RWPE1 (cell line): ENCODE data around the gene NUDT17.
A peak's percentile ranks its signal among the peaks of the same experiment; 100 is the strongest.

Experiments
- CTCF ChIA-PET: fragments of 350-600 bp; sonication (Branson Sonifier 250); formaldehyde crosslinking; extraction: SDS; loops from one replicate; lab custom pipeline; 2021; lab: Yijun Ruan, JAX
- POLR2A ChIA-PET: fragments of 400-600 bp; formaldehyde crosslinking; extraction: SDS; loops from one replicate; lab custom pipeline; 2020; ENCODE audit warnings: antibody characterized with exemption; ENCODE audit not compliant: low non-redundant PET; lab: Yijun Ruan, JAX
- DNase-seq: peaks from one replicate; pipeline ENCODE4 v3.0.0; 2012; ENCODE audit warnings: low spot score
- H3K27ac ChIP-seq: fragments of 450-650 bp; 2 replicates; pipeline ENCODE4 v1.5.1; 2017
- TF ChIP-seq, protein P1 (sequence below): fragments of 450-650 bp; conservative IDR thresholded peaks from 2 replicates; pipeline ENCODE4 v1.5.1; 2017; ENCODE audit warnings: low read depth, mild to moderate bottlenecking

The NUDT17 gene, protein sequence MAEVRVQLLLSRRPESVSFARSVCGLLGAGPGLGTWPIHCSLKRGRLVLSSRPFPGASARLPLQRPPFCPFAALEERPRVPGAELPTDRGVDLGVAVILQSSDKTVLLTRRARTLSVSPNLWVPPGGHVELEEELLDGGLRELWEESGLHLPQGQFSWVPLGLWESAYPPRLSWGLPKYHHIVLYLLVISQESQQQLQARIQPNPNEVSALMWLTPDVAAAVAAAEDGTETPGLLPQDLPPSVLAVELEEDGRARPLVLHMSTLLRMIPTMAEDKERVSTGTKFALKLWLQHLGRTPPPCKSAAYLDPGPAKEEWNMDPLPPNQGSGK

DNA sequence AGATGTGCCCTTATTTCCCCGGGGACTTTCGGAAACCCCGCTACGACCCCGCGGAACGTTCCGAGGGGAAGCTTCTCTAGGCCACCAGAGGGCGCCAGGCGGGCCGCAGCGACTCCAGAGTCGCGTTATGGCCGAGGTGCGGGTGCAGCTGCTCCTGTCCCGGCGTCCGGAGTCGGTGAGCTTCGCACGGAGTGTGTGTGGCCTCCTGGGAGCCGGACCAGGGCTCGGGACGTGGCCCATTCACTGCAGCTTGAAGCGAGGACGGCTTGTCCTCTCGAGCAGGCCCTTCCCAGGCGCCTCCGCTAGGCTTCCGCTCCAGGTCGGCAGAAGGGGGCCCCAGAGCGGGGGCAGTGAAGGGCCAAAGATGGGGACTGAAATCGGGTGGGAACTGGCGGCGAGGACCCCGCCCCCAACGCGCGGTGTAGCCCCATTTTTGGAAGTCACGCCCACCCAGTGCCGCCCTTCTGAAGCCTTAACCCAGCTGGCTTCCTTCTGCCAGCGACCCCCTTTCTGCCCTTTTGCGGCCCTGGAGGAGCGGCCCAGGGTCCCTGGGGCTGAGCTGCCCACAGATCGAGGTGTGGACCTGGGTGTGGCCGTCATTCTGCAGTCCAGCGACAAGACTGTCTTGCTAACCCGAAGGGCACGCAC, at the start of gene NUDT17:
NUDT17 (plus strand) TSS at position 117 of the 648 bp plus-strand sequence; CDS start at position 128, 11 bp downstream.
- TF ChIP-seq, protein P1, sequence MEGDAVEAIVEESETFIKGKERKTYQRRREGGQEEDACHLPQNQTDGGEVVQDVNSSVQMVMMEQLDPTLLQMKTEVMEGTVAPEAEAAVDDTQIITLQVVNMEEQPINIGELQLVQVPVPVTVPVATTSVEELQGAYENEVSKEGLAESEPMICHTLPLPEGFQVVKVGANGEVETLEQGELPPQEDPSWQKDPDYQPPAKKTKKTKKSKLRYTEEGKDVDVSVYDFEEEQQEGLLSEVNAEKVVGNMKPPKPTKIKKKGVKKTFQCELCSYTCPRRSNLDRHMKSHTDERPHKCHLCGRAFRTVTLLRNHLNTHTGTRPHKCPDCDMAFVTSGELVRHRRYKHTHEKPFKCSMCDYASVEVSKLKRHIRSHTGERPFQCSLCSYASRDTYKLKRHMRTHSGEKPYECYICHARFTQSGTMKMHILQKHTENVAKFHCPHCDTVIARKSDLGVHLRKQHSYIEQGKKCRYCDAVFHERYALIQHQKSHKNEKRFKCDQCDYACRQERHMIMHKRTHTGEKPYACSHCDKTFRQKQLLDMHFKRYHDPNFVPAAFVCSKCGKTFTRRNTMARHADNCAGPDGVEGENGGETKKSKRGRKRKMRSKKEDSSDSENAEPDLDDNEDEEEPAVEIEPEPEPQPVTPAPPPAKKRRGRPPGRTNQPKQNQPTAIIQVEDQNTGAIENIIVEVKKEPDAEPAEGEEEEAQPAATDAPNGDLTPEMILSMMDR, result peak; percentile 89
- ChIA-PET CTCF (interaction anchor here (0.5 to 3.9 kb wide), 28 partner anchors 9 to 188 kb away, joined by 3 to 51 read pairs (median 6); partner anchors contain the start of genes ANKRD34A, ANKRD35, HJV and PEX11B), POLR2A (interaction anchor here (0.8 to 0.9 kb wide), 2 partner anchors 13 to 82 kb away, joined by 3 to 4 read pairs; partner anchors contain the start of gene PIAS3)
- peak; percentile 77 for DNase-seq
- peak within 1 kb of the TSS; percentile 66 for H3K27ac ChIP-seq

DNA sequence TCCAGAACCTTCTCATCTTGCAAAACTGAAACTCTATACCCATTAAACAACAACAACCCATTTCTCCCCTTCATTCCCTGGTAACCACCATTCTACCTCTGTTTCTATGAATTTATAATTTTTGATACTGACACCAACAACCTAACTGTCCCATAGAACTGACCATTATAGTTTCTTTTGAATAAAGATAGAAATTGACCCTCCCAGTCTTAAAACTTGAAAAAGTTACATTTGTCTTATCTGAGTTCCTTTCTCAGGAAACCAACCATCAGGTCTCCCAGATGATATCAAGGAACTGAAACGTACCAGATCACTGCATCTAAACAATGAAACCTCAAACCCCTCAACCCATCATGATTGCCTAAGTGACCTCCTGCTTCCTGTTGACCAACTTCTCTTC, 48.7 kb upstream of the NUDT17 start:
- CTCF ChIA-PET, result no interaction called here
- no peak for DNase-seq
- POLR2A ChIA-PET, result no interaction called here
- TF ChIP-seq, protein P1, result no peak
- no peak overlapping the region for H3K27ac ChIP-seq

DNA sequence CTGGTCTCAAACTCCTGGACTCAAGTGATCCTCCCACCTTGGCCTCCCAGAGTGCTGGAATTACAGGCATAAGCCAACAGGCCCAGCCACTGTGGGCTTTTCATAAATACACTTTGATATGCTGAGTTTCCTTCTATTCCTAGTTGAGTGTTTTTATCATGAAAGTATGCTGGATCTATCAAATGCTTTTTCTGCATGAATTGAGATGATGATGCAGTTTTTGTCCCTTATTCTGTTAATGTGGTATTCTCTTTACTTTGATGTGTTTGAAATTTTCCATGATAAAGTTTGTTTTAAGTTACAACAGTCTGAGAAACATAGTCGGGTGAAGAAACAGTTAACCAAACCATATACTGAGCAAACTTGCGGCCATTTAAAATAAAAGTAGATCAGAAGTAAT, 45.6 kb upstream of the NUDT17 start:
- no peak for DNase-seq
- H3K27ac ChIP-seq, result no peak overlapping the region
- POLR2A ChIA-PET, result no interaction called here
- CTCF ChIA-PET, result no interaction called here
- TF ChIP-seq, protein P1, result no peak

DNA sequence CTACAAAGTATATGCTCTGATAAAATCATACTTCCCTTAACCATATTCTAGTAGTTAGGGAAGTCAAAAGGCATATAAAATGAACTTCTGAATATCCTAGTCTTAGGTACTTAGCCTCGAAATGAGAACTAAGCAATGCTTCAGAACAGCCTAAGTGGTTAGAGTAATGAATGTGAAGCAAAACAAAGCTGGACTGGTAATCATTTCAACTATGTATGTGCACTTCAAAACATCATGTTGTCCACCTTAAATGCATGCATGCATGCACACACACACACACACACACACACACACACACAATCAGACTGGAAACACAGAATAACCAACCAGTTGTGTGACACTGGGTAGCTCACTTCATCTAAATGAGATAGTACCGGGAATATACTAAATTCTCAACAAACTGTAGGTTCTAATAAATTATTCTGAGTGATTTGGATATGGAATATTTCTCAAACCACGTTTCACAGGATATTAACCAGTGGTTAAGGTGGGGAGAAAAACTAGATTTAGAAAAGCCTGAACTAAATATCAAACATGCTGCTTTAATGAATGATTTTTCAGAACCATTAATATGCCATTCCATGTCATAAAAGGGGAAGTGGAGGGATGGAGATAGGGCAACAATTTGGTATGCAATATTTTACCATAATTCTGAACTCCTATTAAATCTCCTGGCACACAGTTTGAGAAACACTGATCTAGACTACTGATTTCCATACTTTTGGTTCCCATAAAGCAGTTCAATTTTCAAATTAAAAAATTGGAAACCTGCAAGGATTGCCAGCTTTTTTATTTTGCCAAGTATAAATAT, 41.0 kb upstream of the NUDT17 start:
- H3K27ac ChIP-seq, result no peak overlapping the region
- CTCF ChIA-PET, result interaction anchor here (0.6 to 1.1 kb wide), 2 partner anchors 23 to 115 kb away, joined by 3 to 4 read pairs; no protein-coding TSS in a partner anchor
- POLR2A ChIA-PET, result no interaction called here
- TF ChIP-seq, protein P1, result no peak
- DNase-seq, result no peak

DNA sequence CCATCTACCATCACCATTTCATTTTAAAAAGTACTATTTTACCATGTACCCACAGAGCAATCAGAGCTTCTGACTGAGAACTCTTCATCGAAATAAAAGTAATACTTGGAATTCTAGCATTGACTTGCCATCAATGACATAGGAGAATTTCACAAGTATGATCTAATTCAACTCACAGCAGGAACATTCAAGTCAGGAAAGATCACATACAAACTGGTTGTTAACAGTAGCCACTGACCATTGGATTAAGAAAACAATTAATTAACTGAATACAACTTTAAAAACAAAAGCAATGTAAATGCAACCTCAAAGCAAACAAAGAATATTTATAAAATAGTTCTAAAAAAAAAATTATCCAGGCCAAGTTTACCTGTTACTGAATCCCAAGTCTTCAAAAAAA, 40.4 kb upstream of the NUDT17 start:
- POLR2A ChIA-PET, result no interaction called here
- TF ChIP-seq, protein P1, result no peak
- no peak for DNase-seq
- CTCF ChIA-PET, result interaction anchor here (0.6 kb wide), 1 partner anchor 26 kb away, joined by 3 read pairs; no protein-coding TSS in a partner anchor
- no peak overlapping the region for H3K27ac ChIP-seq

GRCh38 chr1:145806408-145806807, 39.0 kb upstream of the NUDT17 start:
- ChIA-PET POLR2A (no interaction called here), CTCF (no interaction called here)
- TF ChIP-seq, protein P1, result no peak
- no peak overlapping the region for H3K27ac ChIP-seq
- DNase-seq, result no peak
